ENCODE data around the gene CFAP119. TPM values are rescaled to one million over a fixed set of nuclear protein-coding genes. Genes with fewer than 3 reads are reported as not detected.

CFAP119 gene
- total and polyA plus RNA-seq, 3 donors from 2014 or later = 31.5 to 54.2 (median 43.3) TPM

DNA sequence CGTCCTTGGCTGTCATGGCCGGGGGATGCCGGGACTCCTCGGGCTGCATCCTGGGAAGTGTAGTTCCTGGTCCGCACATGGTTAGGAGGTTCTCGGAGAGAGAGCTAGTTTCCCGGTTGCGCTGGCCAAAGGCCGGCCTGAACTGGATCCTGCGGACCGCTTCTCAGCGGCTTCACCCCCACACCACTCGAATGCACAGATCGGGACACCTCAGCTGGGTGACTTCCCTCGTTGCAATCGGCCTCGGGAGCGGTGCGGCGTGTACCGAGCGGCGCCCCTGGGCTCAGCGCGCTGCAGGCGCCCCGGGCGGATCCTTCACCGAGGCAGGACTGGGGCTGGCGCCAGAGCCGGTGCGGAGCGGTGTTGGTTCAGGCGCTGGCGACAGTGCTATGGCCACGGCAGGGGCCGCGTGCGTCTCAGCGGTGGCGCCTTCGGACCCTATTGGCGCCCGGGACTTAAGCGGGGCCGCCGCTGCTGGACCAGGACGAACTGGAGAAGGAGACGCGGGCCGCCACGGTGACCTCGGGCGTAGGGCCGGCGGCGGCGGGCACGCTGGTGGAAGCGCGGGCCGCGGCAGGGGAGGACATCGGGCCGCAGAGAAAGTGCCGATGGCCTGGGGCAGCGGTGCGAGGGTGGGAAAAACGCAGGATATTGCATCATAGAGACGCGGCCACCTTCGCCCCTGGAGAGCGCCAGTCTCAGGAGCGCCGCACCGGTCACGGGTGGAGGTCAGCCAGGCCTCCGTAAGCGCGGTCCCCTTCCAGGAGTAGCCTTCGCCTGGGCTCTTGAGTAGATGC lies 13.7 kb upstream of the CFAP119 start:
- no peaks in the 10 kb centered on the region for H3K27me3 ChIP-seq
- H3K4me1 ChIP-seq = peaks cover 13% of the 10 kb centered on the region
- intact Hi-C loops (cut with DNase I; ENCODE audit: low total_unique reads) = no loop called here
- no peak for TF ChIP-seq CTCF (IDR thresholded peaks at IDR 0.05)
- TF ChIP-seq POLR2A (IDR thresholded peaks at IDR 0.05) = no peak
- peak; percentile 92 for DNase-seq
- peak overlapping the region; percentile 67 to 69 for H3K4me3 ChIP-seq
- no peaks in the 10 kb centered on the region for H3K9me3 ChIP-seq
- peak overlapping the region; percentile 55 to 77 for H3K27ac ChIP-seq
- H3K36me3 ChIP-seq (ENCODE audit: low read depth, missing control alignments) = no peaks in the 10 kb centered on the region
- 0% methylated on average over 12 to 78 of the region's 81 CpGs for WGBS, 2 donors

DNA sequence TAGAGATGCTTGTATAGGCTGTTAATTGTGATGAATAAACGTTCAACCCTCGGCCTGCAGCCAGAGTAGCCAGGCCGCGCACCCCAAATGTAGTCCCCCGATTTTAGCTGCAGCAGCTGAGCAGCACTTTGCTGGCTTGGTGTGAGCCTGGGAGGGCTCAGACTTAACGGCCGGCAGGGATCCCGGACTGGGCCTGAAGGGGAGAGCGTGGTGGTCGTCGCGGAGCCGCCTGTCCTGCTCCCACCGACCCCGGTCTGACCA lies 13.2 kb upstream of the CFAP119 start:
- 11% methylated on average over 10 of the region's 15 CpGs; no CpG with 5 or more reads in 1 of the 2 donors for WGBS, 2 donors
- intact Hi-C loops (cut with DNase I; ENCODE audit: low total_unique reads) = no loop called here
- no peaks in the 10 kb centered on the region for H3K27me3 ChIP-seq
- peak overlapping the region; percentile 67 to 69 for H3K4me3 ChIP-seq
- peak overlapping the region in 1 of 2 donors; percentile 77 for H3K27ac ChIP-seq
- no peaks in the 10 kb centered on the region for H3K36me3 ChIP-seq (ENCODE audit: low read depth, missing control alignments)
- no peaks in the 10 kb centered on the region for H3K9me3 ChIP-seq
- no peak for DNase-seq
- TF ChIP-seq CTCF (IDR thresholded peaks at IDR 0.05) = no peak
- no peak for TF ChIP-seq POLR2A (IDR thresholded peaks at IDR 0.05)
- H3K4me1 ChIP-seq = peaks cover 13% of the 10 kb centered on the region

DNA sequence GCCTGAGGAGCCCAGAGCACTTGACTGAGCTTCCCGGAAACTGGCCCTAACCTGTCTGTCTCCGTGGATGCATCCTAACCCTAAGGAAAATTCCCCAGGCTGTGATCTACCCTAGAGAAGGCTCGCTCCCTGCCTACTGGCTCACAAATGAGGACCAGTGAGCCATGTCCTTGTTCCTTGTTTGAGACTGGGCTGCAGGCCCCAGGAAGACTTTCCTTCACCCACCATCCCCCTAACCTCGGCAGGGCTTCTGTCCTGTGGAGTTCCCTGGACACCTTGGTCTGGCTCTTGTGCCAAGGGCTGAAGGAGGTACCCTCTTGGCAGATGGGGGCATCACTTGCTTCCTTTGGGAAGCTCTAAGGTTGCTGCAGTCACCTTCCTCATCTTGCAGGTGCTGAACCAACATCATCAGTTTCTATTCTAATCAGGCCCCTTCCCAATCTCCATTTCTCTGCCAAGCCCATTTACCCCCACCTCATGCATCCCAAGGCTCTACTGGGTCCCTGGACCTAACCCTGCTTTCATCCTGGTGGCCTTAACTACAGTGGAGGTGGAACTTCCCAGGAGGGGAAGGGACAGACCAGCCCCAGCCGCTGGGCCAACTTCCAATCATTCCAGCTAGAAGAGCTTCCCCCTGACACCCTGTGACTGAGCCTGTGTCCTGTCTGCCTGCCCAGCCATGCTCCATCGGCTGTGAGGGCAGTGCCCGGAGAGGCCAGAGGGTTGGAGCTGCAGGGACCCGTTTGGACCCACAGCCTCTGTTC lies 12.7 kb upstream of the CFAP119 start:
- no peak for TF ChIP-seq POLR2A (IDR thresholded peaks at IDR 0.05)
- TF ChIP-seq CTCF (IDR thresholded peaks at IDR 0.05) = no peak
- no peaks in the 10 kb centered on the region for H3K9me3 ChIP-seq
- H3K27me3 ChIP-seq = no peaks in the 10 kb centered on the region
- peaks cover 13% of the 10 kb centered on the region for H3K4me1 ChIP-seq
- intact Hi-C loops (cut with DNase I; ENCODE audit: low total_unique reads) = no loop called here
- no peak for DNase-seq
- no peaks in the 10 kb centered on the region for H3K36me3 ChIP-seq (ENCODE audit: low read depth, missing control alignments)
- H3K27ac ChIP-seq = peak overlapping the region in 1 of 2 donors; percentile 77
- WGBS, 2 donors = 54 to 62% methylated on average over 5 to 8 of the region's 8 CpGs
- H3K4me3 ChIP-seq = peak overlapping the region; percentile 67 to 69

DNA sequence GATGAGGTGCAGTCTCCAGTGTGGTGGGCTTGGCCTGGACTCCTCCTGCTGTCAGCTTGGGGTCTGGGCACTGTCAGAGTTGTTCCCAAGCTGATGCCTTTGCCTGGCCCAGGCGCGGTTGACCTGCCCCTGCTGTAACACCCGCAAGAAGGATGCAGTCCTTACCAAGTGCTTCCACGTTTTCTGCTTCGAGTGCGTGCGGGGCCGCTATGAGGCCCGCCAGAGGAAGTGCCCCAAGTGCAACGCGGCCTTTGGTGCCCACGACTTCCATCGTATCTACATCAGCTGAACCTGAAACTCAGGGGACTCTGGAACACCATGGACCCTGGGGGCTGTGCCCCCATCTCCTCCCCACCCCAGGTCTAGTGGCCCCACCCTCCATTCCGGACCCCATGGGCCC lies 12.0 kb upstream of the CFAP119 start:
- Histone ChIP-seq H3K27me3 (no peaks in the 10 kb centered on the region), H3K4me1 (peaks cover 13% of the 10 kb centered on the region), H3K9me3 (no peaks in the 10 kb centered on the region), H3K4me3 (no peak overlapping the region), H3K36me3 (ENCODE audit: low read depth, missing control alignments) (no peaks in the 10 kb centered on the region), H3K27ac (no peak overlapping the region)
- intact Hi-C loops (cut with DNase I; ENCODE audit: low total_unique reads) = no loop called here
- no peak for TF ChIP-seq CTCF (IDR thresholded peaks at IDR 0.05)
- TF ChIP-seq POLR2A (IDR thresholded peaks at IDR 0.05) = no peak
- DNase-seq = no peak
- 80 to 86% methylated on average over 12 to 14 of the region's 14 CpGs for WGBS, 2 donors

All from testis (tissue), 3 donors.